Measurements from ENCODE around the gene SLC37A1. TPM values are rescaled to one million over a fixed set of nuclear protein-coding genes. Genes with fewer than 3 reads are reported as not detected.

Gene SLC37A1
- total RNA-seq, 6 experiments from 2014 or later, result not detected

GRCh38 chr21:42481169-42481568 lies 32.5 kb upstream of the SLC37A1 start:
- Mint-ChIP-seq H3K9me3 (peaks cover 20% of the 10 kb centered on the region), H3K4me1 (ENCODE audit: low read depth) (no peaks in the 10 kb centered on the region), H3K4me3 (no peak overlapping the region), H3K36me3 (ENCODE audit: low read depth) (no peaks in the 10 kb centered on the region), H3K27ac (no peak overlapping the region), H3K27me3 (ENCODE audit: insufficient read depth) (no peaks in the 10 kb centered on the region)
- no peak for TF ChIP-seq CTCF (IDR thresholded peaks at IDR 0.05)
- no peak for DNase-seq

DNA sequence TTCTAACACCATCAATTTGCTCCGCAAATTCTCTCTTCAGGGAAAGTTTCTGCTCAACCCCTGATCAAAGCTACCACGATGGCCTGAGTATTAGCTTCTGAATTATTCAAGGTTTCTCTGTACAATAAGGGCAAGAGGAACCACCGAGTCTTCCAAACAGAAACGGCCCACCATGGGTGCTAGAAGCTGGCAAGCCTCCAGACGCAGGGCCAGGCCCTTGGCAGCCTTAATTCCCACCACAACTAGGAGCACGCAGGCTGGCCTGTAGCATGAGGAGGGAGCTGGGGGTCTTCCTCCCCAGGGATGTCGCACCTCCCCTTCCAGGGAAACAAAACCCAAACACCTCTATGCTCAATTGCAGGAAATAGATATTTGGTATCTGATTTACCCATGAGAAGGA lies 28.7 kb upstream of the SLC37A1 start:
- Mint-ChIP-seq H3K4me3 (no peak overlapping the region), H3K4me1 (ENCODE audit: low read depth) (no peaks in the 10 kb centered on the region), H3K36me3 (ENCODE audit: low read depth) (no peaks in the 10 kb centered on the region), H3K9me3 (peaks cover 32% of the 10 kb centered on the region), H3K27me3 (ENCODE audit: insufficient read depth) (0 out of 2 replicates have a peak, but pooled peaks cover 1% of the 10 kb centered on the region), H3K27ac (no peak overlapping the region)
- no peak for TF ChIP-seq CTCF (IDR thresholded peaks at IDR 0.05)
- DNase-seq, result no peak

GRCh38 chr21:42486072-42486471 lies 27.6 kb upstream of the SLC37A1 start:
- peaks cover 26% of the 10 kb centered on the region for H3K9me3 Mint-ChIP-seq
- TF ChIP-seq CTCF (IDR thresholded peaks at IDR 0.05), result no peak
- H3K36me3 Mint-ChIP-seq (ENCODE audit: low read depth), result no peaks in the 10 kb centered on the region
- no peak overlapping the region for H3K27ac Mint-ChIP-seq
- DNase-seq, result no peak
- 0 out of 2 replicates have a peak, but pooled peaks cover 1% of the 10 kb centered on the region for H3K27me3 Mint-ChIP-seq (ENCODE audit: insufficient read depth)
- H3K4me3 Mint-ChIP-seq, result no peak overlapping the region
- no peaks in the 10 kb centered on the region for H3K4me1 Mint-ChIP-seq (ENCODE audit: low read depth)

GRCh38 chr21:42486531-42486930 lies 27.1 kb upstream of the SLC37A1 start:
- no peak for DNase-seq
- Mint-ChIP-seq H3K4me1 (ENCODE audit: low read depth) (no peaks in the 10 kb centered on the region), H3K27ac (no peak overlapping the region), H3K4me3 (no peak overlapping the region), H3K27me3 (ENCODE audit: insufficient read depth) (0 out of 2 replicates have a peak, but pooled peaks cover 1% of the 10 kb centered on the region), H3K36me3 (ENCODE audit: low read depth) (no peaks in the 10 kb centered on the region), H3K9me3 (peaks cover 29% of the 10 kb centered on the region)
- TF ChIP-seq CTCF (IDR thresholded peaks at IDR 0.05), result no peak

DNA sequence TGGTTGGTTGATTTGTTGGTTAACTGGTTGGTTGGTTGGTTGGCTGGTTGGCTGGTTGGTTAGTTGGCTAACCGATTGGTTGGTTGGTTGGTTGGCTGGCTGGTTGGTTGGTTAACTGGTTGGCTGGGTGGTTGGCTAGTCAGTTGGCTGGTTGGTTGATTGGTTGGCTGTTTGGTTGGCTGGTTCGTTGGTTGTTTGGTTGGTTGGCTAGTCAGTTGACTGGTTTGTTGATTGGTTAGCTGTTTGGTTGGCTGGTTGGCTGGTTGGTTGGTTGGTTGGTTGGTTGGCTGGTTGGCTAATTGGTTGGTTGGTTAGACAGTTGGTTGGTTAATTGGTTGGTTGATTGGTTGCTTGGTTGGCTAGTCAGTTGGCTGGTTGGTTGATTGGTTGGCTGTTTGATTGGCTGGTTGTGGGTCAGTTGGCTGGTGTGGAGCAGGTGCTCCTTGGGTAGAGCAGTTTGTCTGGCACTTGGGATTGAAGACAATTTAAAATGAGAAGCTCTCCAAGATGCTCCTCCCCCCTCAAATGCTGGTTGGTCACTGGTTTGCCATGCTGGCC lies 24.6 kb upstream of the SLC37A1 start:
- H3K4me3 Mint-ChIP-seq, result no peak overlapping the region
- H3K27ac Mint-ChIP-seq, result no peak overlapping the region
- peaks cover 8% of the 10 kb centered on the region; the same call in 1 of the 2 replicates for H3K27me3 Mint-ChIP-seq (ENCODE audit: insufficient read depth)
- no peaks in the 10 kb centered on the region for H3K4me1 Mint-ChIP-seq (ENCODE audit: low read depth)
- H3K36me3 Mint-ChIP-seq (ENCODE audit: low read depth), result no peaks in the 10 kb centered on the region
- no peak for DNase-seq
- no peak for TF ChIP-seq CTCF (IDR thresholded peaks at IDR 0.05)
- H3K9me3 Mint-ChIP-seq, result peaks cover 29% of the 10 kb centered on the region
